ENCODE data around the gene GALNT14.

Gene GALNT14

DNA sequence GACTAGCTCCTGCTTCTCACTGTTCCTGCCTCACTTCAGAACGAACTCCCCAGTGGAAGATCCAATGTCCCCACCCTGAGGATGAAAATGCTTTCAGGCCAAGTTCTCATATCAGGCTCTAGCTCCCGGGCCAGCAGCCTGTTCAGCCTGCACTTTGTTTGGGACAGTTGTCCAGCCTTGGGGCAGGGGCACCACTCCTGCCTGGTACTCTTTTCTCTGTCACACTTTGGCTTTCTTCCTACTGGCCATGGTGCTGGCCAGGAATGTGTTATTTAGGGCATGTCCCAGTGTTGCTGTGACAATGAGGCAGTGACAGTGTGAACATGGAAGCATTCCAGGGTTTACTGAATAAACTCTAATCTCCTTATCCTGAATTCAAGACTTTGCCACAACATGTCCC is 154.1 kb downstream of the GALNT14 start:
- no peaks in the 10 kb centered on the region for H3K36me3 ChIP-seq (ENCODE audit: control insufficient read depth in 2 of 2, insufficient read depth in 2 of 2, low read length in 2 of 2)
- no peaks in the 10 kb centered on the region for H3K27me3 ChIP-seq (ENCODE audit: control insufficient read depth in 2 of 2, insufficient read depth in 2 of 2, low read length in 2 of 2)
- H3K4me3 ChIP-seq (ENCODE audit: low read length in 2 of 2) = no peak overlapping the region
- H3K4me1 ChIP-seq (ENCODE audit: control insufficient read depth in 2 of 2, insufficient read depth in 2 of 2, low read length in 2 of 2) = no peaks in the 10 kb centered on the region
- no peak overlapping the region for H3K9ac ChIP-seq (ENCODE audit: low read depth in 1 of 2, low read length in 2 of 2)
- no peak overlapping the region for H3K27ac ChIP-seq (ENCODE audit: low read depth in 2 of 2, low read length in 2 of 2)
- H3K9me3 ChIP-seq (ENCODE audit: control insufficient read depth in 2 of 2, low read length in 2 of 2) = no peaks in the 10 kb centered on the region

DNA sequence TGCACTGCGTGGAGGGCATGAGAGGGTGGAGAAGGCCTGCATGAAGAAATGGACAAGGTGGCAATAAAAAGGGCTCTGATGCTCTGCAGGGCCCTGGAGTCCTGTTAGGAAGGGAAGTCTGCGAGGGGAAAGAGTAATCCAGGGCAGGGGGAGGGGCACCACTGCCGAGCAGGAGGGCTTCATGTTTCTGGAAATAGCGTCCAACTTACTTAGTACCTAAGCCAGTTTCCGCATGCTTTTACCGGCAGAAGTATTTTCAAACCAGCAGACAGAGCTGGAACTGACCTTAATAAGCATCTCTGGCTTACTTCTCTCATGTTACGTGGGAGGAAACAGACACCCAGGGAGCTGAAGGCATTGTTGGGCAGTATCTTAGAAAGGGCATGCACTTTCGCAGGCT is 156.7 kb downstream of the GALNT14 start:
- Histone ChIP-seq H3K9ac (ENCODE audit: low read depth in 1 of 2, low read length in 2 of 2) (no peak overlapping the region), H3K4me1 (ENCODE audit: control insufficient read depth in 2 of 2, insufficient read depth in 2 of 2, low read length in 2 of 2) (no peaks in the 10 kb centered on the region), H3K36me3 (ENCODE audit: control insufficient read depth in 2 of 2, insufficient read depth in 2 of 2, low read length in 2 of 2) (no peaks in the 10 kb centered on the region), H3K27ac (ENCODE audit: low read depth in 2 of 2, low read length in 2 of 2) (no peak overlapping the region), H3K9me3 (ENCODE audit: control insufficient read depth in 2 of 2, low read length in 2 of 2) (no peaks in the 10 kb centered on the region), H3K27me3 (ENCODE audit: control insufficient read depth in 2 of 2, insufficient read depth in 2 of 2, low read length in 2 of 2) (no peaks in the 10 kb centered on the region), H3K4me3 (ENCODE audit: low read length in 2 of 2) (no peak overlapping the region)

DNA sequence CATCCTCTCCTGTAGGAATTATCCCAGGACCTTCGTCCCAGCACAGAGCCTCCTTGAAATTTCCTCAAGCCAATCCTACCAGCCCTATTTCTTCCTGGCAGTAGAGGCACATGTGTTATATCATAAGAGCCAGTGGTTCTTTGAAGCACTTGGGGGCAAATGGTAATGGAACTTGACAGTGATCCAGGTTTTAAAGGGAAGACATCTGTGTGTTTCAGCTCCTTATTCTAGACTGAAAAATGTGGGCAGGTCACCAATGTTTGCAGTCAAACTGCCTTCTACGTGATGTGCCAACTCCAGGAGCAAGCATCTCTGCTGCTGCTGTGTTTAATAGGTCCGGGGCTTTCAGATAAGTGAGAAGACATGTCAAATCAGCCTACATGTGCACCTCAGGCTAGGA is 157.1 kb downstream of the GALNT14 start:
- H3K27me3 ChIP-seq (ENCODE audit: control insufficient read depth in 2 of 2, insufficient read depth in 2 of 2, low read length in 2 of 2) = no peaks in the 10 kb centered on the region
- no peak overlapping the region for H3K4me3 ChIP-seq (ENCODE audit: low read length in 2 of 2)
- no peak overlapping the region for H3K9ac ChIP-seq (ENCODE audit: low read depth in 1 of 2, low read length in 2 of 2)
- H3K9me3 ChIP-seq (ENCODE audit: control insufficient read depth in 2 of 2, low read length in 2 of 2) = no peaks in the 10 kb centered on the region
- no peaks in the 10 kb centered on the region for H3K36me3 ChIP-seq (ENCODE audit: control insufficient read depth in 2 of 2, insufficient read depth in 2 of 2, low read length in 2 of 2)
- no peaks in the 10 kb centered on the region for H3K4me1 ChIP-seq (ENCODE audit: control insufficient read depth in 2 of 2, insufficient read depth in 2 of 2, low read length in 2 of 2)
- no peak overlapping the region for H3K27ac ChIP-seq (ENCODE audit: low read depth in 2 of 2, low read length in 2 of 2)

DNA sequence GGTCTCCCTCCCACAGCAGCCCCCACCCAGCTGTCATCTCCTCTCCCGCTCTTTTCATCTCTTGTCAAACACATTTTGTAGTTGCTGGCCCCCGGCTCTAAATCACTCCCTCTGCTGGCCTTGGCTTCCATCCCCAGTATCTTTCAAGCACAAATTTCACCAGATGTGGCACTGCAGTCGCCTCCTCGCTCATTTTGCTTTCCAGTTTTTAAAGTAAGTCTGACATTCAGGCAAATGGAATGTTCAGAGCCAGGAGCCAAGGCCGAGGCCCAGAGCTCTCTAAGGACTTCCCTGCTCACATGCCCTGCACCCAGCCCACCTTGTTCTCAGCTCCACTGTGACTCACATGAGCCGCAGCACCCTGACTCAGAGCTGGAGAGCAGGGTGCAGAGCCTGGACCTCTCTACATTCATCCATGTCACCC is 158.4 kb downstream of the GALNT14 start:
- H3K36me3 ChIP-seq (ENCODE audit: control insufficient read depth in 2 of 2, insufficient read depth in 2 of 2, low read length in 2 of 2) = no peaks in the 10 kb centered on the region
- H3K9me3 ChIP-seq (ENCODE audit: control insufficient read depth in 2 of 2, low read length in 2 of 2) = no peaks in the 10 kb centered on the region
- H3K4me3 ChIP-seq (ENCODE audit: low read length in 2 of 2) = no peak overlapping the region
- no peak overlapping the region for H3K27ac ChIP-seq (ENCODE audit: low read depth in 2 of 2, low read length in 2 of 2)
- H3K9ac ChIP-seq (ENCODE audit: low read depth in 1 of 2, low read length in 2 of 2) = no peak overlapping the region
- H3K27me3 ChIP-seq (ENCODE audit: control insufficient read depth in 2 of 2, insufficient read depth in 2 of 2, low read length in 2 of 2) = no peaks in the 10 kb centered on the region
- H3K4me1 ChIP-seq (ENCODE audit: control insufficient read depth in 2 of 2, insufficient read depth in 2 of 2, low read length in 2 of 2) = no peaks in the 10 kb centered on the region

DNA sequence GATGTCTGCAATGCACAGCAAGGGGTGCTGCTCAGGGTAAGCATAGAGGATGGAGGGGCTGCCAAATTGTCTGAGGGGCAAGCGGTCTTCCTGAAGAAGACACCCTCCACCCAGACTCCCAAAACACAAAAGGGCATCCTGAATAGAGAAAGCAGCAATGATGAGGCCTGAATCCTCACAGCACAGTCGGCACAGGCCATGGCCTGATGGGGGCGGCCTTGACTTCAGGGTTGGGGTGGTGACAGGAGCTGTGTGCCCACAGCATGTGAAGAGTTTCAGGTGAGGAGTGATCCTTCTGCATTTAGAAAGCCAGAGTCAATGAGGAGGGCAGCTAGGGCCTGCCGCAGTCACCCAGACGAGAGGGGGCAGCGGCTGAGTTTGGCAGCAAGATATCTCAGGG is 159.4 kb downstream of the GALNT14 start:
- H3K36me3 ChIP-seq (ENCODE audit: control insufficient read depth in 2 of 2, insufficient read depth in 2 of 2, low read length in 2 of 2) = no peaks in the 10 kb centered on the region
- no peak overlapping the region for H3K4me3 ChIP-seq (ENCODE audit: low read length in 2 of 2)
- H3K9me3 ChIP-seq (ENCODE audit: control insufficient read depth in 2 of 2, low read length in 2 of 2) = no peaks in the 10 kb centered on the region
- H3K4me1 ChIP-seq (ENCODE audit: control insufficient read depth in 2 of 2, insufficient read depth in 2 of 2, low read length in 2 of 2) = no peaks in the 10 kb centered on the region
- no peaks in the 10 kb centered on the region for H3K27me3 ChIP-seq (ENCODE audit: control insufficient read depth in 2 of 2, insufficient read depth in 2 of 2, low read length in 2 of 2)
- no peak overlapping the region for H3K9ac ChIP-seq (ENCODE audit: low read depth in 1 of 2, low read length in 2 of 2)
- no peak overlapping the region for H3K27ac ChIP-seq (ENCODE audit: low read depth in 2 of 2, low read length in 2 of 2)

DNA sequence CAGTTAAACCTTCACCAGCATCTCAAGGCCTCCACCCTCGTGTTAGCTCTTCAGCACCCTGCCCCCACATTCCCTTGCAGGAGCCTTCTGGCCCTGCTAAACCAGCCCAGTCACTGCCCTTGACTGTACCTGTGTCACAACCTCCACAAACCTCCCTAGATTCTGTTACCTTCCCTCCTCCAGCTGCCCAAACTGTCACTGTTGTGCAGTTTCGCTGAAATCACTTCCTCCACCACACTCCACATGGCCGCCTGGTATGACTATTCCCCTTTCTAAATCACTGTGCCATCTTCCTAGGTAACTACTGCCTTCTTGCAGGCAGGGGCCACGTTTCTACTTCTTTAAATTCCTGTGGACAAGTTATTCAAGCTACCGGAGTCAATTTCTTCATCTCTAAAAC is 160.2 kb downstream of the GALNT14 start:
- Histone ChIP-seq H3K36me3 (ENCODE audit: control insufficient read depth in 2 of 2, insufficient read depth in 2 of 2, low read length in 2 of 2) (no peaks in the 10 kb centered on the region), H3K9me3 (ENCODE audit: control insufficient read depth in 2 of 2, low read length in 2 of 2) (no peaks in the 10 kb centered on the region), H3K4me1 (ENCODE audit: control insufficient read depth in 2 of 2, insufficient read depth in 2 of 2, low read length in 2 of 2) (no peaks in the 10 kb centered on the region), H3K4me3 (ENCODE audit: low read length in 2 of 2) (no peak overlapping the region), H3K9ac (ENCODE audit: low read depth in 1 of 2, low read length in 2 of 2) (no peak overlapping the region), H3K27me3 (ENCODE audit: control insufficient read depth in 2 of 2, insufficient read depth in 2 of 2, low read length in 2 of 2) (no peaks in the 10 kb centered on the region), H3K27ac (ENCODE audit: low read depth in 2 of 2, low read length in 2 of 2) (no peak overlapping the region)

DNA sequence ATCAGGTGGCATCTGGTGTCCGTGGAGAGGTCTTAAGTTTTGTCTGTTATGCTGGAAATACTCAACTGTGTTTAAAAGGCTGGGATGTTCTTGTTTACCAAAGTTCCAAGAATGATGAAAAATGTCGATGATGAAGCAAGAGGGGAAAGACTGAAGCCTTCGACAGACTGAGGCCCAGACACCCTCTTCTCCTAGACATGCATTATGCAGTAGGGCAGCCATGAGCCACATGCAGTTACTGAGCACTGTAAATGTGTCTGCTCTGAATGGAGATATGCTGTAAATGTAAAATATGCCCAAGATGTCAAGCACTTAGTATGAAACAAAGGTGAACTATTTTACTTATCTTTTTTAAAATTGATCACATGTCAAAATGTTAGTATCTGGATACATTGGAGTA is 163.1 kb downstream of the GALNT14 start:
- Histone ChIP-seq H3K4me1 (ENCODE audit: control insufficient read depth in 2 of 2, insufficient read depth in 2 of 2, low read length in 2 of 2) (no peaks in the 10 kb centered on the region), H3K9me3 (ENCODE audit: control insufficient read depth in 2 of 2, low read length in 2 of 2) (no peaks in the 10 kb centered on the region), H3K9ac (ENCODE audit: low read depth in 1 of 2, low read length in 2 of 2) (no peak overlapping the region), H3K36me3 (ENCODE audit: control insufficient read depth in 2 of 2, insufficient read depth in 2 of 2, low read length in 2 of 2) (no peaks in the 10 kb centered on the region), H3K27me3 (ENCODE audit: control insufficient read depth in 2 of 2, insufficient read depth in 2 of 2, low read length in 2 of 2) (no peaks in the 10 kb centered on the region), H3K27ac (ENCODE audit: low read depth in 2 of 2, low read length in 2 of 2) (no peak overlapping the region), H3K4me3 (ENCODE audit: low read length in 2 of 2) (no peak overlapping the region)

DNA sequence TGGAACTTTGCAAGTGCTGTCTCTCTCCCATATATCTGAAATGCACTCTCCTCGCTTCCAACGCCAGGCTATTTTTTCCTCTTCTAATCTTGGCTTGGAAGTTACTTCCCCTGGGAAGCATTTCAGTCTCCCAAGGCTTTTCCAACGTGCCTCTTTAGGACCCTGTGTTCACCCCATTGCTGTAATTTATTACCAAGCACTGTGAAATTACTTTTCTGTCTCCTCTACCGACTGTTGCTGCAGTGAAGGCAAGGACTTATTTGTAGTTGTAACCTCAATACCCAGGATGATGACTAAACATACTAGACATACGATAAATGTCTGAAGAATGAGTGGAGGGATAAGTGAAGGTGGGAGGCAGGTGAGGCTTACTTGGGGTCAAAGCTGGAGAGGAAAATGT is 163.7 kb downstream of the GALNT14 start:
- H3K4me1 ChIP-seq (ENCODE audit: control insufficient read depth in 2 of 2, insufficient read depth in 2 of 2, low read length in 2 of 2) = no peaks in the 10 kb centered on the region
- H3K4me3 ChIP-seq (ENCODE audit: low read length in 2 of 2) = no peak overlapping the region
- H3K27me3 ChIP-seq (ENCODE audit: control insufficient read depth in 2 of 2, insufficient read depth in 2 of 2, low read length in 2 of 2) = no peaks in the 10 kb centered on the region
- no peak overlapping the region for H3K27ac ChIP-seq (ENCODE audit: low read depth in 2 of 2, low read length in 2 of 2)
- H3K36me3 ChIP-seq (ENCODE audit: control insufficient read depth in 2 of 2, insufficient read depth in 2 of 2, low read length in 2 of 2) = no peaks in the 10 kb centered on the region
- no peak overlapping the region for H3K9ac ChIP-seq (ENCODE audit: low read depth in 1 of 2, low read length in 2 of 2)
- H3K9me3 ChIP-seq (ENCODE audit: control insufficient read depth in 2 of 2, low read length in 2 of 2) = no peaks in the 10 kb centered on the region

DNA sequence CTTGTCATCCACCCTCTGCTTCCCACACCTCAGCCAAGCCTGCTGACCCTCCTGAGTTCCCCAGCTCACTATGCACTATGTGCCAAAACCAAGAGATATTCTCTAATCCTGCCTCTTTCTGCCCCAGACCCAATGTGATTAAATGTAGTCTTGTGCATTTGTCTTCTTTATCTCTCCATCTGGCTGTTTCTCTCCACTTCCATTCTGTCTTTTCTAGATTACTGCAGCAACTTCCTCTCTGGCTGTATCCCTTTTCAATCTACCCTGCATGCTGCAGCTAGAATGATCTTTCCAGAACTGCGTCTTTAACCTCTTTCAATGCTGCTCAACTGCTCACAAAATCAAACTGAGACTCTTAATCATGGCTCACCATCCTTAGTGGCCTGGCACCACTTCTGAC is 164.1 kb downstream of the GALNT14 start:
- H3K4me1 ChIP-seq (ENCODE audit: control insufficient read depth in 2 of 2, insufficient read depth in 2 of 2, low read length in 2 of 2) = no peaks in the 10 kb centered on the region
- H3K36me3 ChIP-seq (ENCODE audit: control insufficient read depth in 2 of 2, insufficient read depth in 2 of 2, low read length in 2 of 2) = no peaks in the 10 kb centered on the region
- H3K27ac ChIP-seq (ENCODE audit: low read depth in 2 of 2, low read length in 2 of 2) = no peak overlapping the region
- no peak overlapping the region for H3K4me3 ChIP-seq (ENCODE audit: low read length in 2 of 2)
- no peaks in the 10 kb centered on the region for H3K27me3 ChIP-seq (ENCODE audit: control insufficient read depth in 2 of 2, insufficient read depth in 2 of 2, low read length in 2 of 2)
- H3K9ac ChIP-seq (ENCODE audit: low read depth in 1 of 2, low read length in 2 of 2) = no peak overlapping the region
- H3K9me3 ChIP-seq (ENCODE audit: control insufficient read depth in 2 of 2, low read length in 2 of 2) = no peaks in the 10 kb centered on the region

DNA sequence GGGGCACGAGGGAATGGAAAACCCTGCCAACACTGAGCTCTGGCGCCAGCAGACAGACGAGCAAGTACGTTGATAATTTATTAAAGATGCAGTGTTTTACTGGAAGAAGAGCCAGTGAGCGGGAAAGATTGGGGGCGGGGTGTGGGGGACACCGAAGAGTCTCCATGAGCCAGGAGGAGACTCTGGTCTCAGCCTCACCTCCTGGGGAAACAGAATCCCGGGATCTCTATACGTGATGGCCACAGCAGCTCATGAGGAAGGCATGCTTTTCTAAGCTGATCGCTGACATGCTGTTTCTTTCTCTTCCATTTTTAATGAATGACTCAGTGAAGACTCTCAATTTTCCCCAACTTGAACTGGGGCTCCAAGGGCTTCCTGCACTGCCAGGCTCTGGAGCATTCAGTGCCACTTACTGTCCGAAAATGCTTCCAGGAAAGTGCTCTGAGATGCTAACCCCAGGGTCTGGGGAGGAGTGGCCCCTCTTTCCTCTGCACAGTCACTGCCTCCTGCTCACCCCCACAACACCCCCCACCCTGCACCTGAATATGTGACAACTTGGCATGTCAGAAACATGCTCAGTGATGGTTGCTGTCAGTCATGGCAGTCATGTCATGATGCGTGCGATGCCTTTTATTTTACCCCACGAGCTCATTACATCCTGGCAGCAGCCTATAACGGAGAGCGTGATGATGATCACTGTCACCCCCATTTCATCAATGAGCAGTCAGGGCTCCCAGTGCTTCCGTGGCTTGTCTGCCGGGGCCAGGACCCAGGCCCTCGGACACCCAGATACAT is 166.8 kb downstream of the GALNT14 start:
- no peaks in the 10 kb centered on the region for H3K9me3 ChIP-seq (ENCODE audit: control insufficient read depth in 2 of 2, low read length in 2 of 2)
- no peaks in the 10 kb centered on the region for H3K36me3 ChIP-seq (ENCODE audit: control insufficient read depth in 2 of 2, insufficient read depth in 2 of 2, low read length in 2 of 2)
- no peaks in the 10 kb centered on the region for H3K4me1 ChIP-seq (ENCODE audit: control insufficient read depth in 2 of 2, insufficient read depth in 2 of 2, low read length in 2 of 2)
- H3K4me3 ChIP-seq (ENCODE audit: low read length in 2 of 2) = no peak overlapping the region
- no peaks in the 10 kb centered on the region for H3K27me3 ChIP-seq (ENCODE audit: control insufficient read depth in 2 of 2, insufficient read depth in 2 of 2, low read length in 2 of 2)
- H3K27ac ChIP-seq (ENCODE audit: low read depth in 2 of 2, low read length in 2 of 2) = no peak overlapping the region
- no peak overlapping the region for H3K9ac ChIP-seq (ENCODE audit: low read depth in 1 of 2, low read length in 2 of 2)

Data from mucosa of rectum (tissue), 2 donors.